CD4-positive, alpha-beta T cell (primary cell): ENCODE results near the gene ATP23. TPM values are rescaled to one million over a fixed set of nuclear protein-coding genes. Genes with fewer than 3 reads are reported as not detected.

Experiments
- ATAC-seq: fragments of 200-7000 bp; cut with Tn5 transposase; one replicate; pipeline ENCODE4 v1.10.0; 2022; ENCODE audit warnings: mild to moderate bottlenecking; ENCODE audit not compliant: poor library complexity
- CTCF ChIA-PET: fragments of 350-600 bp; sonication (Branson Sonifier 250); formaldehyde crosslinking; loops from one replicate; lab custom pipeline; 2021; ENCODE audit warnings: antibody characterized with exemption, inconsistent platforms; lab: Charles Lee
- POLR2A ChIA-PET: fragments of 350-600 bp; sonication (Branson Sonifier 250); formaldehyde crosslinking; loops from one replicate; lab custom pipeline; 2021; ENCODE audit warnings: antibody characterized with exemption, inconsistent platforms; lab: Charles Lee
- DNase-seq, 14 experiments: peaks; one replicate each; pipeline ENCODE4 v3.0.0-alpha.2; 2013 to 2020; ENCODE audit warnings: mixed read lengths in 2 of 14
- H3K27ac ChIP-seq, 2 donors: one replicate each; pipeline versions ENCODE4 v1.5.1 to v1.7.0; 2013; ENCODE audit warnings: low read length in 2 of 2, low read depth in 1 of 2, mild to moderate bottlenecking in 1 of 2
- H3K27me3 ChIP-seq, 2 experiments: 1 replicate in 1 of 2; 2 replicates in 1 of 2; pipeline versions ENCODE4 v1.6.1 to v1.7.0; 2013; ENCODE audit warnings: low read length in 2 of 2, control low read depth in 1 of 2, mild to moderate bottlenecking in 1 of 2, moderate library complexity in 1 of 2; ENCODE audit not compliant: insufficient read depth in 2 of 2, control insufficient read depth in 1 of 2
- H3K36me3 ChIP-seq: one replicate; pipeline ENCODE4 v1.6.1; 2013; ENCODE audit warnings: low read length, control low read depth; ENCODE audit not compliant: insufficient read depth
- H3K4me1 ChIP-seq: one replicate; pipeline ENCODE4 v1.6.1; 2013; ENCODE audit warnings: low read length, control low read depth; ENCODE audit not compliant: insufficient read depth
- H3K4me3 ChIP-seq: one replicate; pipeline ENCODE4 v1.5.1; 2013; ENCODE audit warnings: mild to moderate bottlenecking, low read length, moderate library complexity
- H3K9me3 ChIP-seq, 2 experiments: 1 replicate in 1 of 2; 2 replicates in 1 of 2; pipeline versions ENCODE4 v1.6.1 to v1.7.0; 2013; ENCODE audit warnings: low read length in 2 of 2, mild to moderate bottlenecking in 2 of 2, control low read depth in 1 of 2, moderate library complexity in 1 of 2; ENCODE audit not compliant: control insufficient read depth in 1 of 2, insufficient read depth in 1 of 2
- H3K27ac Mint-ChIP-seq: one replicate; pipeline ENCODE4 v1.8.0; 2020; ENCODE audit warnings: mixed read lengths
- H3K27me3 Mint-ChIP-seq: one replicate; pipeline ENCODE4 v1.8.0; 2021; ENCODE audit warnings: mixed read lengths
- H3K36me3 Mint-ChIP-seq: one replicate; pipeline ENCODE4 v1.8.0; 2021; ENCODE audit warnings: low read depth, mixed read lengths
- H3K4me1 Mint-ChIP-seq: one replicate; pipeline ENCODE4 v1.8.0; 2021; ENCODE audit warnings: low read depth, mixed read lengths
- H3K4me3 Mint-ChIP-seq: one replicate; pipeline ENCODE4 v1.8.0; 2020; ENCODE audit warnings: mild to moderate bottlenecking, mixed read lengths
- H3K9me3 Mint-ChIP-seq: one replicate; pipeline ENCODE4 v1.8.0; 2020; ENCODE audit warnings: mixed read lengths
- intact Hi-C, 2 experiments: fragments of 100-400 bp; cut with DNase I in 1 of 2; cut with micrococcal nuclease in 1 of 2; formaldehyde crosslinking; loops; one replicate each; pipeline versions ENCODE4 v1.15.1 to v1.9.0; 2023 to 2025; cut with DNase I, micrococcal nuclease
- total RNA-seq, 174 experiments: library from RNA in 2 of 174; stranded (reverse) in 2 of 174; gene quantifications; one replicate each; pipeline ENCODE4 v1.2.3 and lab custom pipeline; 2021 to 2026
- TF ChIP-seq, protein P1 (sequence below): fragments of 200-600 bp; IDR thresholded peaks from one replicate; pipeline ENCODE4 v1.8.0; 2022; ENCODE audit warnings: antibody characterized with exemption, mild to moderate bottlenecking

Gene ATP23
- total RNA-seq, 2 experiments from 2014 or later: 5.3 to 5.6 TPM

- DNase-seq (no peak), ATAC-seq (no peak)
- Mint-ChIP-seq H3K36me3 (no peaks in the 10 kb centered on the region), H3K4me1 (peaks cover 16% of the 10 kb centered on the region), H3K27me3 (peaks cover 9% of the 10 kb centered on the region), H3K27ac (no peak overlapping the region), H3K9me3 (no peaks in the 10 kb centered on the region), H3K4me3 (no peak overlapping the region)
- TF ChIP-seq, protein P1, sequence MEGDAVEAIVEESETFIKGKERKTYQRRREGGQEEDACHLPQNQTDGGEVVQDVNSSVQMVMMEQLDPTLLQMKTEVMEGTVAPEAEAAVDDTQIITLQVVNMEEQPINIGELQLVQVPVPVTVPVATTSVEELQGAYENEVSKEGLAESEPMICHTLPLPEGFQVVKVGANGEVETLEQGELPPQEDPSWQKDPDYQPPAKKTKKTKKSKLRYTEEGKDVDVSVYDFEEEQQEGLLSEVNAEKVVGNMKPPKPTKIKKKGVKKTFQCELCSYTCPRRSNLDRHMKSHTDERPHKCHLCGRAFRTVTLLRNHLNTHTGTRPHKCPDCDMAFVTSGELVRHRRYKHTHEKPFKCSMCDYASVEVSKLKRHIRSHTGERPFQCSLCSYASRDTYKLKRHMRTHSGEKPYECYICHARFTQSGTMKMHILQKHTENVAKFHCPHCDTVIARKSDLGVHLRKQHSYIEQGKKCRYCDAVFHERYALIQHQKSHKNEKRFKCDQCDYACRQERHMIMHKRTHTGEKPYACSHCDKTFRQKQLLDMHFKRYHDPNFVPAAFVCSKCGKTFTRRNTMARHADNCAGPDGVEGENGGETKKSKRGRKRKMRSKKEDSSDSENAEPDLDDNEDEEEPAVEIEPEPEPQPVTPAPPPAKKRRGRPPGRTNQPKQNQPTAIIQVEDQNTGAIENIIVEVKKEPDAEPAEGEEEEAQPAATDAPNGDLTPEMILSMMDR: no peak
- H3K27ac ChIP-seq: no peak overlapping the region
- CTCF ChIA-PET: interaction anchor here (0.6 to 2.9 kb wide), 19 partner anchors 9 to 485 kb away, joined by 3 to 17 read pairs (median 7); partner anchors contain the start of genes AVIL and TSFM
- intact Hi-C loops: loop anchor here in 1 of 2 experiments (2.0 kb wide), 2 partner anchors 146 to 322 kb away; no protein-coding TSS in a partner anchor
- H3K9me3 ChIP-seq: no peaks in the 10 kb centered on the region
- H3K4me3 ChIP-seq: no peak overlapping the region
- no peaks in the 10 kb centered on the region for H3K36me3 ChIP-seq
- POLR2A ChIA-PET: interaction anchor here (1.0 to 11.4 kb wide), 2 partner anchors 8 to 59 kb away, joined by 4 to 124 read pairs; partner anchors contain the start of gene CTDSP2
- H3K4me1 ChIP-seq: peaks cover 16% of the 10 kb centered on the region
- H3K27me3 ChIP-seq: no peaks in the 10 kb centered on the region
Observed at GRCh38 chr12:57904426-57904825, 36.9 kb upstream of the ATP23 start.

DNA sequence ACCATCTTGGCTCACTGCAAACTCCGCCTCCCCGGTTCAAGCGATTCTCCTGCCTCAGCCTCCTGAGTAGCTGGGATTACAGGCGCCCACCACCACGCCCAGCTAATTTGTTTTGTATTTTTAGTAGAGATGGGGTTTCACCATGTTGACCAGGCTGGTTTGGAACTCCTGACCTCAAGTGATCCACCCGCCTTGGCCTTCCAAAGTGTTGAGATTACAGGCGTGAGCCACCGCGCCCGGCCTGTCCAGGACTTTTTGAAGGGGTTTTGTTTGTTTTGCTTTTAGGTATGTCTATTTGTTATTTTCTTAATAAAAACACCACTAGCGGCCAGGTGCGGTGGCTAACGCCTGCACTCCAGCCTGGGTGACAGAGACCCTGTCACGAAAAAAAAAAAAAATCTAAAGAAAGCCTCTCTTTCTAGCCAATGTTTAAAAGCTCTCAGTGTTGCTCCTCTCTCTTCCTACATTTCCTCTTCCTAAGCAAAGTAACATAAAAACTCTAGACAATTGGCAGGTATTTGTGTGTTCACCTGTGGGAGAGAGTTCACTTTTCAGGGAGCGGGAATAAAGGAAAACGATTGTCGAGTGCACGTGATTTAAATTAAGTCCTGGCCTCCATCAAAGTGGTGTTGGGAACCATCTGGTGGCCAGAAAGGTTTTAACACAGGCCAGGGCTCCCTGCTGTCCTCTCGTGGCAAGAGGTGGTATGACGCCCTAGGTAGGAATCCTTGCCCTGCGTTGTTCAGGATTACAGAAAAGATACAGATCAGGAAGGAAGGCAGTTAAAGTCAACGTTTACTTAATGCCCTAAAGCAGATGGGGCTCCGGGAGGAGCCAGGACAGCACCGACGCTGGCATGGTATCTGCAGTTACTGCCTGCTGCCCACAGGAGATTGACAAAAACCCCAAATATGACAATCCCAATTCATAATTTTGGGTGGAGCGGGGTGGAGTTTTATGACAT, 36.2 kb upstream of the ATP23 start:
- Histone ChIP-seq H3K4me3 (no peak overlapping the region), H3K27me3 (no peaks in the 10 kb centered on the region), H3K4me1 (peaks cover 11% of the 10 kb centered on the region), H3K27ac (no peak overlapping the region), H3K36me3 (no peaks in the 10 kb centered on the region), H3K9me3 (no peaks in the 10 kb centered on the region)
- ChIA-PET CTCF (interaction anchor here (0.6 to 2.9 kb wide), 23 partner anchors 9 to 486 kb away, joined by 3 to 17 read pairs (median 5); partner anchors contain the start of gene AVIL), POLR2A (interaction anchor here (1.0 to 11.4 kb wide), 2 partner anchors 8 to 60 kb away, joined by 4 to 124 read pairs; partner anchors contain the start of gene CTDSP2)
- Mint-ChIP-seq H3K27ac (no peak overlapping the region), H3K27me3 (peaks cover 14% of the 10 kb centered on the region), H3K9me3 (no peaks in the 10 kb centered on the region), H3K4me1 (peaks cover 12% of the 10 kb centered on the region), H3K4me3 (no peak overlapping the region), H3K36me3 (no peaks in the 10 kb centered on the region)
- intact Hi-C loops: loop anchor here (1.0 to 5.0 kb wide), 8 partner anchors 74 to 323 kb away; partner anchors contain the start of gene TSFM (in 2 of the 2)
- DNase-seq (peak; percentile 73 to 92 (median 80)), ATAC-seq (peak; percentile 100)
- TF ChIP-seq, protein P1: peak; percentile 100

GRCh38 chr12:57905812-57906475, 35.4 kb upstream of the ATP23 start:
- ATAC-seq: no peak
- intact Hi-C loops: loop anchor here (1.0 to 5.0 kb wide), 8 partner anchors 75 to 324 kb away; partner anchors contain the start of gene TSFM (in 2 of the 2)

More at GRCh38 chr12:57905812-57906475, 35.4 kb upstream of the ATP23 start:
- H3K36me3 Mint-ChIP-seq: no peaks in the 10 kb centered on the region
- H3K4me1 Mint-ChIP-seq: peaks cover 12% of the 10 kb centered on the region
- ChIA-PET POLR2A (no interaction called here), CTCF (interaction anchor here (0.7 to 2.9 kb wide), 16 partner anchors 10 to 149 kb away, joined by 3 to 17 read pairs (median 7); partner anchors contain the start of gene AVIL)
- no peak overlapping the region for H3K4me3 Mint-ChIP-seq
- no peaks in the 10 kb centered on the region for H3K36me3 ChIP-seq
- no peak overlapping the region for H3K27ac Mint-ChIP-seq
- H3K27me3 ChIP-seq: no peaks in the 10 kb centered on the region
- no peaks in the 10 kb centered on the region for H3K9me3 Mint-ChIP-seq
- no peak overlapping the region for H3K4me3 ChIP-seq
- H3K27ac ChIP-seq: no peak overlapping the region
- TF ChIP-seq, protein P1: no peak
- H3K9me3 ChIP-seq: no peaks in the 10 kb centered on the region
- H3K27me3 Mint-ChIP-seq: peaks cover 14% of the 10 kb centered on the region
- no peak for DNase-seq
- H3K4me1 ChIP-seq: peaks cover 8% of the 10 kb centered on the region
